ENCODE data around the gene NECAP2.

DNA sequence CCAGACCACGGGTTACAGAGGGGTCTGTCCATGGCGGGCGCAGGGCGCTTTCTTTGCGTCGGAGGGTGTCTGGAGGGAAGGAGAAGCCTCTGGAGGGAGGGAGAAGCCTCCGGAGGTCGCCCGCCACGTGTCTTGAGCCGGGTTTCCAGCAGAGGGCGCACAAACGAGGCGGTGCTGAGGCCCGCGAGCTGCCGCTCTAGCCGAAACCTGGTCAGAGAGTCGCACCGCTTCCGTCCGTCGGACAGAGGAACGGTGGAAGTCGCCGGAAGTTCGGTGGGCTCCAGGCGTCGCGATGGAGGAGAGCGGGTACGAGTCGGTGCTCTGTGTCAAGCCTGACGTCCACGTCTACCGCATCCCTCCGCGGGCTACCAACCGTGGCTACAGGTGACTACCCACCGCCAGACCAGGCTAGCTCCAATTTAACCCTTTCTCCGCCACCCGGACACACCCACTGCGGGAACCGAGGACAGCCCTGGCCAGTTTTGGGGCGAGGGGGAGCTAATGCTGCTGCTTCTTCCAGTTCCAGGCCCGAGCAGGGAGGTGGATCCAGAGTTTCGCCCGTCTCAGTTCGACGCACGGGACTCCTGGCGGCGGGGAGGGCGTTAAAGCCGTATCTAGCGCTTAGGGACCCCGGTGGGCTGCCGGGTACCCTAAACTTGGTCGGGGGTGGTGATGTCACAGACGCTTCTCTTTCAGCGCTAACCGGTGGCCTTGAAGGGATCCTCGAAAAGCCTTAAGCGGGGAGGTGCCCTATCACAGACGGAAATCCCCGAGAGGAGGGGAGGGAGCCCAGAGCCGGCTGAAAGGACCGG lies at the start of gene NECAP2:
- no peak for TF ChIP-seq SP1 (IDR thresholded peaks at IDR 0.05)
- no peak for TF ChIP-seq PKNOX1 (IDR thresholded peaks at IDR 0.05)
- no peak for TF ChIP-seq ELF4 (IDR thresholded peaks at IDR 0.05)
- no peak for TF ChIP-seq FOXA1 (IDR thresholded peaks at IDR 0.05)
